A549 (cell line): Measurements from ENCODE around the gene TUBA4B. TPM values are rescaled to one million over a fixed set of nuclear protein-coding genes. Genes with fewer than 3 reads are reported as not detected.
"Not testable (repeated sequence)": the region's sequence is repeated elsewhere in the genome, so short reads cannot be mapped to it uniquely, and the experiment has no call there.

ENCODE experiments used
- ATAC-seq, 2 experiments: fragments of 200-7000 bp in 1 of 2; fragments of >200 bp in 1 of 2; cut with Nextera tagmentation in 1 of 2; cut with Tn5 transposase in 1 of 2; 3 replicates each; pipeline versions ENCODE4 v1.8.0 to v1.9.1; 2018 to 2020; ENCODE audit warnings: mild to moderate bottlenecking in 1 of 2, moderate library complexity in 1 of 2
- CTCF ChIA-PET: fragments of 300-600 bp; sonication (Branson Sonifier 250); formaldehyde crosslinking; extraction: SDS; loops from one replicate; lab custom pipeline; 2021; ENCODE audit warnings: antibody characterized with exemption, inconsistent platforms; lab: Yijun Ruan, JAX
- POLR2A ChIA-PET: fragments of 350-600 bp; formaldehyde crosslinking; extraction: SDS; loops from one replicate; lab custom pipeline; 2021; ENCODE audit warnings: antibody characterized with exemption, inconsistent platforms; lab: Yijun Ruan, JAX
- DNase-seq, 2 experiments: peaks; one replicate each; pipeline versions ENCODE4 v3.0.0 to v3.0.0-alpha.2; 2011 to 2016; ENCODE audit warnings: low read depth in 1 of 2, low spot score in 1 of 2
- FAIRE-seq: peaks from 2 replicates; lab custom pipeline; 2011; peaks lifted over from hg19 to GRCh38; lab: Jason Lieb, UNC
- H3K27ac ChIP-seq, 2 experiments: fragments of >200 bp; sonication (Bioruptor Twin); formaldehyde crosslinking; 3 replicates each; pipeline ENCODE4 v1.5.1; 2016 to 2017
- H3K4me1 ChIP-seq: fragments of >200 bp; sonication (Bioruptor Twin); formaldehyde crosslinking; 3 replicates; pipeline ENCODE4 v1.6.1; 2016
- H3K4me2 ChIP-seq: fragments of >200 bp; sonication (Bioruptor Twin); formaldehyde crosslinking; 3 replicates; pipeline ENCODE4 v1.6.1; 2016
- H3K4me3 ChIP-seq: fragments of >200 bp; sonication (Bioruptor Twin); formaldehyde crosslinking; 3 replicates; pipeline ENCODE4 v1.5.1; 2016
- H3K9me3 ChIP-seq: fragments of >200 bp; sonication (Bioruptor Twin); formaldehyde crosslinking; 3 replicates; pipeline ENCODE4 v1.6.1; 2016
- BCL3 ChIP-seq: fragments of >200 bp; sonication (Bioruptor Twin); formaldehyde crosslinking; IDR thresholded peaks from 3 replicates; pipeline ENCODE4 v1.6.1; 2016
- BHLHE40 ChIP-seq: IDR thresholded peaks from 2 replicates; pipeline ENCODE4 v1.6.1; 2012; ENCODE audit warnings: low read depth, low read length, inconsistent platforms
- CHD2 ChIP-seq: fragments of 150-350 bp; IDR thresholded peaks from 2 replicates; pipeline ENCODE4 v1.6.1; 2014; ENCODE audit warnings: low read length; ENCODE audit not compliant: partially characterized antibody
- CHD4 ChIP-seq: fragments of 200-600 bp; sonication (generic); IDR thresholded peaks from 2 replicates; pipeline ENCODE4 v1.6.1; 2016; ENCODE audit warnings: antibody characterized with exemption, mild to moderate bottlenecking, borderline replicate concordance
- CTCF ChIP-seq: fragments of >200 bp; sonication (Bioruptor Twin); formaldehyde crosslinking; IDR thresholded peaks from 3 replicates; pipeline ENCODE4 v1.5.1; 2016
- E2F6 ChIP-seq: IDR thresholded peaks from 2 replicates; pipeline ENCODE4 v1.6.1; 2012; ENCODE audit warnings: low read depth, borderline replicate concordance
- EHF ChIP-seq: fragments of 250-450 bp; sonication (Bioruptor Pico); IDR thresholded peaks from 2 replicates; pipeline ENCODE4 v1.5.0; 2020; ENCODE audit warnings: mild to moderate bottlenecking
- EHMT2 ChIP-seq: fragments of 200-600 bp; sonication (generic); IDR thresholded peaks from 2 replicates; pipeline ENCODE4 v1.6.1; 2016; ENCODE audit warnings: antibody characterized with exemption, low read depth, mild to moderate bottlenecking, moderate library complexity
- ESRRA ChIP-seq: fragments of 150-350 bp; IDR thresholded peaks from 2 replicates; pipeline ENCODE4 v1.6.1; 2014; ENCODE audit warnings: mild to moderate bottlenecking, low read length, borderline replicate concordance
- FOSB ChIP-seq: fragments of 250-450 bp; sonication (Bioruptor Pico); IDR thresholded peaks from 2 replicates; pipeline ENCODE4 v1.5.0; 2020; ENCODE audit warnings: mild to moderate bottlenecking, moderate library complexity
- FOXS1 ChIP-seq: fragments of 250-450 bp; sonication (Bioruptor Pico); IDR thresholded peaks from 2 replicates; pipeline ENCODE4 v1.5.0; 2020; ENCODE audit warnings: mild to moderate bottlenecking, moderate library complexity
- HEYL ChIP-seq: fragments of 250-450 bp; sonication (Bioruptor Pico); IDR thresholded peaks from 2 replicates; pipeline ENCODE4 v1.8.0; 2021; ENCODE audit warnings: mild to moderate bottlenecking, moderate library complexity
- HOXA7 ChIP-seq: fragments of 250-450 bp; sonication (Bioruptor Pico); IDR thresholded peaks from 2 replicates; pipeline ENCODE4 v1.5.0; 2020; ENCODE audit warnings: mild to moderate bottlenecking, moderate library complexity
- MAFK ChIP-seq: fragments of 450-650 bp; IDR thresholded peaks from 2 replicates; pipeline ENCODE4 v1.6.1; 2014; ENCODE audit not compliant: partially characterized antibody
- MAZ ChIP-seq: fragments of 150-350 bp; IDR thresholded peaks from 2 replicates; pipeline ENCODE4 v1.6.1; 2014; ENCODE audit warnings: antibody characterized with exemption, low read depth, low read length, borderline replicate concordance
- NFE2L2 ChIP-seq: fragments of 150-350 bp; conservative IDR thresholded peaks from 2 replicates; pipeline ENCODE4 v1.6.1; 2014; ENCODE audit warnings: low read length
- NR3C1 ChIP-seq: fragments of >200 bp; sonication (Bioruptor Twin); formaldehyde crosslinking; IDR thresholded peaks from 3 replicates; pipeline ENCODE4 v1.6.1; 2017
- PHF8 ChIP-seq: fragments of 200-600 bp; sonication (generic); IDR thresholded peaks from 2 replicates; pipeline ENCODE4 v1.6.1; 2016; ENCODE audit warnings: low read depth, mild to moderate bottlenecking, antibody characterized with exemption, moderate library complexity, borderline replicate concordance
- POLR2A ChIP-seq: IDR thresholded peaks from 2 replicates; pipeline ENCODE4 v1.6.1; 2012; ENCODE audit warnings: mild to moderate bottlenecking, low read length
- RARB ChIP-seq: fragments of 250-450 bp; sonication (Bioruptor Pico); IDR thresholded peaks from 2 replicates; pipeline ENCODE4 v1.8.0; 2021; ENCODE audit warnings: mild to moderate bottlenecking, moderate library complexity
- REST ChIP-seq: fragments of 200-600 bp; sonication (generic); IDR thresholded peaks from 2 replicates; pipeline ENCODE4 v1.6.1; 2016; ENCODE audit warnings: antibody characterized with exemption, mild to moderate bottlenecking, moderate library complexity
- RFX5 ChIP-seq: fragments of 450-650 bp; IDR thresholded peaks from 2 replicates; pipeline ENCODE4 v1.7.1; 2014; ENCODE audit warnings: antibody characterized with exemption, mild to moderate bottlenecking, moderate library complexity
- RNF2 ChIP-seq: fragments of 200-600 bp; sonication (generic); IDR thresholded peaks from 2 replicates; pipeline ENCODE4 v1.6.1; 2016; ENCODE audit warnings: low read depth, mild to moderate bottlenecking, antibody characterized with exemption, moderate library complexity, borderline replicate concordance
- SMC3 ChIP-seq: fragments of >200 bp; sonication (Bioruptor Twin); formaldehyde crosslinking; IDR thresholded peaks from 3 replicates; pipeline ENCODE4 v1.6.1; 2018; ENCODE audit warnings: inconsistent platforms
- TFCP2L1 ChIP-seq: fragments of 250-450 bp; sonication (Bioruptor Pico); IDR thresholded peaks from 2 replicates; pipeline ENCODE4 v1.5.0; 2021; ENCODE audit warnings: mild to moderate bottlenecking
- ZC3H11A ChIP-seq: fragments of 450-650 bp; IDR thresholded peaks from 2 replicates; pipeline ENCODE4 v1.6.1; 2014; ENCODE audit warnings: antibody characterized with exemption, mild to moderate bottlenecking
- WGBS: methylation state at CpG from one replicate; pipeline ENCODE4 v1.1.6; 2017; ENCODE audit errors: missing lambda C conversion rate; 5-methylcytosine and 5-hydroxymethylcytosine counted together
- polyA plus RNA-seq, 4 experiments: library from polyadenylated mRNA; depleted of rRNA in 3 of 4; stranded (reverse); fragments of >200 nt; fragmentation: RNase III in 1 of 4; extraction: RNeasy Plus Mini Kit Qiagen cat#74134 plus additional on column Dnase treatment in 1 of 4; gene quantifications; 2 replicates in 3 of 4; 3 replicates in 1 of 4; pipeline ENCODE4 v1.2.3, GENCODE V29; 2011 to 2017

TUBA4B gene
- polyA plus RNA-seq, 2 of the 4 experiments (the other 2 are of a cell fraction): 0.71 to 0.94 TPM

GRCh38 chr2:219286436-219287115 lies 33.5 kb downstream of the TUBA4B start:
- CTCF ChIA-PET: interaction anchor here (0.6 to 16.3 kb wide), 11 partner anchors 9 to 271 kb away, joined by 3 to 540 read pairs (median 5); partner anchors contain the start of genes DNAJB2, TUBA4A and TUBA4B
- H3K9me3 ChIP-seq: no peaks in the 10 kb centered on the region
- TF ChIP-seq BHLHE40 (no peak), RARB (CRISPR knock-in tag) (no peak), FOSB (CRISPR knock-in tag) (no peak), CHD2 (no peak), CTCF (no peak), NR3C1 (no peak), SMC3 (no peak), EHMT2 (no peak), TFCP2L1 (no peak), EHF (CRISPR knock-in tag) (no peak), HOXA7 (no peak), ESRRA (no peak), MAFK (no peak)
- 0 out of 6 replicates have a peak overlapping the region, but pooled peaks of 1 of the 2 experiments have one; percentile 36 for H3K27ac ChIP-seq
- WGBS: 87% methylated on average over 12 of the region's 12 CpGs
- no peak overlapping the region for H3K4me2 ChIP-seq
- H3K4me1 ChIP-seq: peaks cover 17% of the 10 kb centered on the region
- DNase-seq (no peak), ATAC-seq (peak; percentile 4 to 14; a peak in 2 of 6 replicates), FAIRE-seq (no peak)
- POLR2A ChIA-PET: interaction anchor here (0.8 to 1.2 kb wide), 2 partner anchors 12 to 22 kb away, joined by 3 to 4 read pairs; no protein-coding TSS in a partner anchor
- no peak overlapping the region for H3K4me3 ChIP-seq

- not testable (repeated sequence) for ATAC-seq, DNase-seq, FAIRE-seq, H3K4me2 ChIP-seq, H3K27ac ChIP-seq, H3K4me3 ChIP-seq, H3K9me3 ChIP-seq
- CTCF ChIA-PET: interaction anchor here (0.6 to 16.3 kb wide), 10 partner anchors 9 to 271 kb away, joined by 3 to 540 read pairs (median 5); partner anchors contain the start of genes DNAJB2, TUBA4A and TUBA4B
- peaks cover 17% of the 10 kb centered on the region for H3K4me1 ChIP-seq
- POLR2A ChIA-PET: interaction anchor here (0.8 kb wide), 1 partner anchor 21 kb away, joined by 3 read pairs; no protein-coding TSS in a partner anchor
- WGBS: 87% methylated on average over 6 of the region's 6 CpGs
These were observed 34.0 kb downstream of the TUBA4B start for GRCh38 chr2:219287116-219287440.

GRCh38 chr2:219287580-219288265 lies 34.7 kb downstream of the TUBA4B start:
- peak overlapping the region in 1 of 2 experiments; percentile 42; a peak in 2 of 6 replicates for H3K27ac ChIP-seq

More at GRCh38 chr2:219287580-219288265, 34.7 kb downstream of the TUBA4B start:
- TF ChIP-seq FOXS1 (CRISPR knock-in tag) (no peak), PHF8 (no peak), RNF2 (no peak), E2F6 (no peak), MAFK (no peak), EHMT2 (no peak), REST (no peak), HEYL (no peak), NFE2L2 (no peak), RFX5 (no peak), BCL3 (no peak), CHD4 (no peak), POLR2A (no peak), ZC3H11A (no peak), MAZ (no peak), TFCP2L1 (no peak)
- 91% methylated on average over 10 of the region's 10 CpGs for WGBS
- Histone ChIP-seq H3K9me3 (no peaks in the 10 kb centered on the region), H3K4me1 (peaks cover 17% of the 10 kb centered on the region), H3K4me2 (no peak overlapping the region), H3K4me3 (no peak overlapping the region)
- DNase-seq (no peak), ATAC-seq (peak; percentile 2 to 4; a peak in 2 of 6 replicates), FAIRE-seq (no peak)
- ChIA-PET CTCF (interaction anchor here (0.6 to 16.3 kb wide), 10 partner anchors 8 to 128 kb away, joined by 3 to 540 read pairs (median 14); partner anchors contain the start of genes ANKZF1, ATG9A, DNAJB2 and NHEJ1), POLR2A (no interaction called here)
